GM19372 (cell line): ENCODE data around the gene DHTKD1.
A peak's percentile ranks its signal among the peaks of the same experiment; 100 is the strongest.

ENCODE experiments used
- ATAC-seq: cut with Tn5 transposase; IDR thresholded peaks from one replicate; pipeline ENCODE4 v1.9.1; 2021; ENCODE audit warnings: mild to moderate bottlenecking, low read depth, moderate library complexity; ENCODE audit not compliant: unreplicated experiment

Gene DHTKD1, protein sequence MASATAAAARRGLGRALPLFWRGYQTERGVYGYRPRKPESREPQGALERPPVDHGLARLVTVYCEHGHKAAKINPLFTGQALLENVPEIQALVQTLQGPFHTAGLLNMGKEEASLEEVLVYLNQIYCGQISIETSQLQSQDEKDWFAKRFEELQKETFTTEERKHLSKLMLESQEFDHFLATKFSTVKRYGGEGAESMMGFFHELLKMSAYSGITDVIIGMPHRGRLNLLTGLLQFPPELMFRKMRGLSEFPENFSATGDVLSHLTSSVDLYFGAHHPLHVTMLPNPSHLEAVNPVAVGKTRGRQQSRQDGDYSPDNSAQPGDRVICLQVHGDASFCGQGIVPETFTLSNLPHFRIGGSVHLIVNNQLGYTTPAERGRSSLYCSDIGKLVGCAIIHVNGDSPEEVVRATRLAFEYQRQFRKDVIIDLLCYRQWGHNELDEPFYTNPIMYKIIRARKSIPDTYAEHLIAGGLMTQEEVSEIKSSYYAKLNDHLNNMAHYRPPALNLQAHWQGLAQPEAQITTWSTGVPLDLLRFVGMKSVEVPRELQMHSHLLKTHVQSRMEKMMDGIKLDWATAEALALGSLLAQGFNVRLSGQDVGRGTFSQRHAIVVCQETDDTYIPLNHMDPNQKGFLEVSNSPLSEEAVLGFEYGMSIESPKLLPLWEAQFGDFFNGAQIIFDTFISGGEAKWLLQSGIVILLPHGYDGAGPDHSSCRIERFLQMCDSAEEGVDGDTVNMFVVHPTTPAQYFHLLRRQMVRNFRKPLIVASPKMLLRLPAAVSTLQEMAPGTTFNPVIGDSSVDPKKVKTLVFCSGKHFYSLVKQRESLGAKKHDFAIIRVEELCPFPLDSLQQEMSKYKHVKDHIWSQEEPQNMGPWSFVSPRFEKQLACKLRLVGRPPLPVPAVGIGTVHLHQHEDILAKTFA

DNA sequence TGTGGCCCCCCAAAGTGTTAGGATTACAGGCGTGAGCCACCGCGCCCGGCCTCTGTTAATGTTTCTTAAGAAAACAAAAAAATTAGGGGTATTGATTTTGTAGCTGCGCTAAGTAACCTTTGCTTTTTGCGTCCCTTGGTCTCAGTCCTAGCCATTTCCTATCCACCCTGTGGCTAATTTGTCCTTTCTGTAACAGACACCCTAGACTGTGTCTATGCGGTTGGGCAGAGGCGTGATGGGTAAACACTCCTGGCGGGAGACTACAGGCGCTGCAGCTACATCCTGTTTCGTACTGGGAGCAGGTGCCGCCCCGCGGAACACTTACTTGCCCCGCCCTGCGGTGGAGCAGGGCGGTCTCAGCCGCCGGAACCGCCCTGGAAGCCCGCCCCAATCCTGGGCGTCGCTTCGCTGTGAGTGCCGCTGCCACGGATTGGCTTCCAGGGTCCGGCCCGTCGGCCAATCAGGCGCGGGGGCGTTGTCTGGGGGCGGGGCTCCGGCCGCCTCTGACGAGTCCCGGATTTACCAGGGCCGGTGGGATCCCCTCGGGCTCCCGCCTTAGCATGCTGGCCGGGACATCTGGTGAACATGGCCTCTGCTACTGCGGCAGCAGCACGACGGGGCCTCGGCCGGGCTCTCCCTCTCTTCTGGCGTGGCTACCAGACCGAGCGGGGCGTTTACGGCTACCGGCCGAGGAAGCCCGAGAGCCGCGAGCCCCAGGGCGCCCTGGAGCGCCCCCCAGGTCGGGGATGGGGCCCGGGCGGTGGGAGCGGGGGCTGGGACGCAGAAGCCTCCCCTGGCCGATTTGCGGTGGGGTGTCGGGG lies at the start of gene DHTKD1:
Gene DHTKD1 (plus strand): TSS at position 506 of the 821 bp plus-strand sequence. CDS start 80 bp downstream, at position 586.
- peak; percentile 96 for ATAC-seq

DNA sequence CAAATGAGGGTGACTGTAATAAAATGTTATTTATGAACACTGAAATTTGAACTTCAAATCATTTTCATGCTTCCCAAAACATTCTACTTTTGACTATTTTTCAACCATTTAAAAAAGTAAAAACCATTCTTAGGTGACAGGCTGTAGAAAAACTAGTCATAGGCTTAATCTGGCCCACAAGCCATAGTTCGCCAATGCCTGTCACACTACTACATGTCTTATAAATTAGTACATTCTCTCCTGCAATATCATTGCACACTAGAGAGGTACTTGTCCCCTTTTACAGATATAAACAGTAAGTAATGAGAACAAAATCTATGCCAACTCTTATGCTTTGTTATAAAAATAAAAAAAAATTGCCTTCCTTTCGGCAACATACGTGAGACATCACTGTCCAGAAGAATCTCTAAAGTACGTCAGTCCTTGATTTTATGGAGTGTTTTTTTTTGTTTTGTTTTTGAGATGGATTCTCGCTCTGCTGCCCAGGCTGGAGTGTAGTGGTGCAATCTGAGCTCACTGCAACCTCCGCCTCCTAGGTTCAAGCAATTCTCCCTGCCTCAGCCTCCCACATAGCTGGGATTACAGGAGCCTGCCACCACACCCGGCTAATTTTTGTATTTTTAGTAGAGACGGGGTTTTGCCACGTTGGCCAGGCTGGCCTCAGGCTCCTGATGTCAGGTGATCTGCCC lies 49.3 kb upstream of the DHTKD1 start:
- ATAC-seq, result no peak

DNA sequence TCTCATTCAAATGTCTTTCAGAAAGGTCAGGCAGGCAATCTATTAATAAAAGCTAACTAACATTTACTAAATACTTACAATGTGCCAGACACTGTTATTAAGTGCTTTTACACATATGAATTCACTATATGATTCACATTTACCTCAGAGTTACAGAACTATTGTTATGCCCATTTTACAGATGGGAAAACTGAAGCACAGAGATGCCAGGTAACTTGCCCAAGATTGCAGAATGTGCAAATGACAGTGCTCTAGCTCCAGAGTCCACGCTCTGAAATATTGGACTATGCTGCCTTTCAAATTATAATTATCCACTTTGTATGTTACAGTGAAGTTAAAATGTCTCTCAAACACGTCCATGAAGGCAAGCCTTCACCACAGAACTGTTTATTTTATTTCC lies 48.2 kb upstream of the DHTKD1 start:
- no peak for ATAC-seq

DNA sequence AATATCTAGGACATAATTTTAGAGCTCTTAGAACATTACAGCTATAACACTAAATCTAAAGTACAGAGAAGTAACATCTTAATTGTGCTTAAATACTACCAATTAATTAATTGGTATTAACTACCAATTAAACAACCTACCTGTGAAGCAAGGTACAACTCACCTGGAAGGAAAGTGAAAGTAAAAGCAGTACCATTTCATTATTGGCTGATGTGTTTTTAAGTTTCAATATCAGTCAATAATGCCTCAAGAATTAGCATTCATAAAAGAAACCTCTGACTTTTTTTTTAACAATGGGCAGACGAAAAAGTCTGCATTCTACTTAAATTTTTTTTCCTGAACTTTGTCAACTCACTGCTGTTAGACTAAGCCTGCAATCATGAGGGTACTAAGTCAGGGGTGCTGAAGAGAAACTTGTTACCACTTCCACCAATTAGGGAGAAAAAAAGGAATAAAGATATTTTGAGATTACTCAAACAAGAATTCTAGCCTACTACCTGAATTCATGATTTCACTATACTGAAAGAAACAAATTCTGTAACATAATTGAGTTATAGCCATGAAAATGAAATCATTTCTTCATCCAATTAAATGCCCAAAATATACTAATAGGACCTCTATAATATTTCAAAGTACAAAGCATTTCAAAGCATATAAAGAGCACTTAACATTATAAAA lies 46.0 kb upstream of the DHTKD1 start:
- ATAC-seq, result no peak

DNA sequence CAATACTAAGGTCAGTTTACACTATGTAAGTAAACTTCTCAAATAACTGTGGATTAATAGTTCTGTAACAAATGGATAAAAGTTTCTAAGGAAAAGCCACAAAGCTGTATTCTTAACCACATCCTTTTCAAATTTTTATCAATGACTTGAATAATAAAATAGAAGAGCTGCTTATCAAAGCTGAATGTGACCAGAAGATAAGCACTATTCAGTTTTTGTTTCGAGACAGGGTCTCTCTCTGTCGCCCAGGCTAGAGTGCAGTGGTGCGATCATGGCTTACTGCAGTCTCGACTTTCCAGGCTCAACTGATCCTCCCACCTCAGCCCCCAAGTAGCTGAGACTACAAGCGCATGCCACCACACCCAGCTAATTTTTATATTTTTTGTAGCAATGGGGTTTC lies 43.2 kb upstream of the DHTKD1 start:
- no peak for ATAC-seq

DNA sequence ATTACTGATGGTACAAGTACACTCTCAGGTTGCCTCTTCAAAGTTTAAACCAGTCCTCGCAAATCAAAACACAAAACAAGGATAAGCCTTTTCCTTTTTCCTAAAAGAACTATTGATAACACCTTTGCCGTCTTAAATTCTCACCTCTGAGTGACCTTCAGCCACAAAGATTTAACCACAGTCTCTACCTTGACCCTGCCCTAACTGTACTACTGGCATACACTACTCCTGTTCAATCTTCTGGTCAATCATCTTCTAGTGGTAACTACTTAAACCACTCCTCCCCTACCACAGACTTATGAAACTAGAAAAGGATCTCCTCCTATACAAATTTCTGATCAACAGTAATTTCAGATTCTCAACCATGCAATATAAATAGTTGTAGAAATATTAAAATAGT lies 41.2 kb upstream of the DHTKD1 start:
- peak; percentile 97 for ATAC-seq

DNA sequence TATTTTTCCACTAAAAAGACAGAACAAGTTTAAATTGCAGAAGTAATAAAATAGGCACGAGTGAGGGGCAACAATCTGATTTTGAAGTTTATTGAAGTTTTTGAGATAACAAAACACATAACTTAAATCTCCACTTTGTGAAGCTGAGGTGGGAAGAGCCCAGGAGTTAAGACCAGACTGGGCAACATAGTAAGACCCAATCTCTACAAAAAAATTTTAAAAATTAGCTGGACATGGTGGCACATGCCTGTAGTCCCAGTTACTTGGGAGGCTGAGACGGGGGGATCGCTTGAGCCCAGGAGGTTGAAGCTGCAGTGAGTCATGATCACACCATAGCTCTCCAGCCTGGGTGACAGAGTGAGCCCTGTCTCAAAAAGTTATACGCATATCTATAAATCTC lies 37.4 kb upstream of the DHTKD1 start:
- ATAC-seq, result no peak

DNA sequence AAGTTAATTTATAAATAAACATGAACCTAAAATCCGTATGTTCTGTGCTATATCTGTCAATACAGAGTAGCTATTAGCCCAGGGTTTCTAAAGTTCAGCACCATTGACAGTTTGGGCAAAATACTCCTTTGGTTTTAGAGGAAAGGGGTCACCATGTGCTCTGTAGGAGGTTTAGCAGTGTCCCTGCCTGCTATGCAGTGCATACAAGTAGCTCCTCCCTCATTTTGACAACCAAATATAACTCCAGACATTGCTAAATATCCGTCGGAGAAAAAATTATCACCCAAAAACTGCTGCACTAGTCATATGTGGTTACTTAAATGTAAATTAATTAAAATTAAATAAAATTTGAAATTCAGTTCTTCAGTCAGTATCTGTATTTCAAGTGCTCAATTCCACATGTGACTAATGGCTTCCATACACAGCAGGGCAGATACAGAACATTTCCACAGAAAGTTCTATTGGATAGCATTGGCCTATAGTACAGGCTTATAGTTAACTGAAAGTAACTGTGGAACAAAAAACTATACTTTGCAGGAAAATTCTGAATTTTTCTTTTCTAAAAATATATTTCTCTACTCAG lies 32.6 kb upstream of the DHTKD1 start:
- ATAC-seq, result no peak

DNA sequence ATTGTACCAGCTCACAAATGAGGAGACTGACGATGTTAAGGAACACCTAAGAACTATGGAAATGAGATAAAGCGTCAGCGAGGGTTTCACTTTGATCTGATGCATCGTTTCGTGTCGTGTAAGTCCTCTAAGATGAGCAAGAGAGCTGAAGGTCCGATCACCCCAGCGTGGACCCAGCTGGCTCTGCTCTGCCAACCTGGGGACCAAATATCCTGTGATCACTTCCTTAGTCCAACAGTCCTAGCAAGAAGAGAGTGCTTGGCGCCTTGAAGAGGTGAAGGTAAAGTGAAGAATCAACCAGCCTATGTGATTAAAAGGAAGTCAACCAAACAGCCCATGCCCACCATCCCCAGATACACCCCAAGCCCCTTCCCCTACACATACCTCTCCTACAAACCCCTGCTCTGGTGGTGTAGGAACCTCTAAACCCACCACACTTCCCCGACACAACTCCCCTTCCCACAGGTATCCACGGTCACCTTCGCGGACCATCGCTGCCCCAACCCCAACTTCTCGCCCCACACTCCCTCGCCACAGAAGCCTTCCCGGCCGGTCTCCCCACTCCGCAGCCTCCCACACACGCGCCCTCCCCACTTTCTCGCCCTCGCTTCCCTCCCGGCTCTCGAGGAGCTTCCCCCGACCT lies 26.9 kb upstream of the DHTKD1 start:
- no peak for ATAC-seq

DNA sequence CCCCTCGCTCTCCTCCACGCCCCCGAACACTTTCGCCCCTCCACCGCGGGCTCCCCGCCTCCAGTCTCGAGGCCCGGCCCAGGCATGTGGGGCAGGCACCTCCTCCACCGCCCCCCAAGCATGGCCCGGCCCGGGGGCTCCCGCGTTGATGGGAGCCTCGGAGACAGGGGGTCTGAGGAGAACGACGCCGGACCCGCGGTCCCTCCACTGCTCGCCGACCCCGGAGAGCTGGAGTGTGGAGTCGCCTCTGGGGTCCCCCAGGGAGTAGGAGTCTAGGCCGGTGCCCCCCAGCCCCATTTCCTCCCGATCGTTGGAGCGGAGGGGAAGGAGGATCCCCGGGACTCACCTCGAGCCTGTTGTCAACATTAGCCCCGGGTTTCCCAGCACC lies 26.4 kb upstream of the DHTKD1 start:
- peak; percentile 9 for ATAC-seq

DNA sequence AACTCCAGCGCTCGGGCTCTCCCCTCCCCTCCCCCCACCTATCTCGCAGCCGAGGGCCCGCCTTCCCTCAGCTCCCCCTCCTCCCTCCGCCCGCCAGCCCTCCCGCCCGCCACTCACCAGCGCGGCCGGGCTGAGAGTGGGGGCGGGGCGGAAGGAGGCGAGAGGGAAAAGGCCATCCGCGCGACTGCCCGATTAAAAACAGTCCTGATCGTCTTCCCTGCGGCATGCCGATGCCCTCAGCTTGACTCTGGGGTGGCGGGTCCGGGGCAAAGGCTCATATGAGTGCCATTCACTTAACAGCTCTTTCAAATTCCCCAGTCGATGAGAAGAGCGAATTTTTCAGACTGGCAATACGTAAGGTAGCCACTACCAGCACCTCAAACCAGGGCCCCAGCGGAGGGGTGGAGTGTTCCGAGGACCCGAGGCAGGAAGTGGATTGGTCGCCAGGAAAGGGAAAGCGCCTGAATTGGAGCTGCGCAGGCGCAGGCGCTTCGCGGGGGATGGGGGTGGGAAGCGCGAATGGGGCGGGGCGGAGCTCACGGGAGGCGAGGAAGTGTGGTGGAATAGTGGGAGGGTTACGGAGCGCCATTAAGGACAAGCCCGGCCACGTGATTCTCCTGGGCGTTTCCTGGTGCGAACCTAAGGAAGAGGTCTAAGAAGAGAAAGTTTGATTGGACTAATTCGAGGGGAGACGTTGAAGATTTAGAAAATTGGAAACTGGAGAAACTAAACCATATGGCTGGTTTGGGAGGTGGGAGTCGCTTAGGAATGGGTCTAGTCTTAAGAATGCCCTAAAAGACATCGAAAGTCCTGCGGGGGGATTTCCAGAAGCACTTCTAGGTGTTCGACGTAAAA lies 25.7 kb upstream of the DHTKD1 start, which contains the start of gene UPF2:
Gene UPF2 (minus strand): TSS at position 13 of the 855 bp plus-strand sequence. CDS start 7,386 bp downstream, outside the sequence.
- peak; percentile 53 for ATAC-seq

DNA sequence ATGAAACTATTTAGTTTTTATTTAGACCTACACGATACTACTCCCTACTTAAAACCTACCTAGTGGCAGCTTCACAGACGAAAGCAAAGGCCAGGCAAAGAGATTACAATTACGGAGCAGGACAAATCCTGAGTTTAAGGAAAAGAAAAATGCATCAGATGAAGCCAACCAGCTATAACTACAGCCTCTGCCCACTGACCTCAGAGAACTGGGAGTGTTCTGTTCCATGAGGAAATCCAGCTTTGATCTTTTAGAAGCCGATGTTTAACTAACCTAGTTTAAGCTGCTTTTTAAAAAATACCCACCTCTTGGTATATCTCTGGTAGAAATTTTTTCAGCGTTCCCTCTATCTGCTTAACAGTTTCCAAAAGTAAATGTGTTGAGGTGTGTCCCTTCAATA lies 23.2 kb upstream of the DHTKD1 start:
- no peak for ATAC-seq

DNA sequence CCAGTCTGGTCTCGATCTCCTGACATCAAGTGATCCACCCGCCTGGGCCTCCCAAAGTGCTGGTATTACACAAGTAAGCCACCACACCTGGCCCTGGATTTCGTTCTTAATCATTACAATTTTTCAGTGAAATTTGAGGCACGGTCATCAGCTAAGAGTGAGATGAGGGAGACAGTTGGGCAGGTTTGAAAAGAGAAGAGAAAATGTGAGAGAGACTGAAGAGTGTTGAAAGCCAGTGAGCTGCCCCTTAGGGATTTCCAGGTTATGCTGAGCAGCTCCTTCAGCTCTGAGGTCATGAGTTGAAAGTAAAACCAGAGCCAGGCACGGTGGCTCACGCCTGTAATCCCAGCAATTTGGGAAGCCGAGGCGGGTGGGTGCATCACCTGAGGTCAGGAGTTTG lies 20.2 kb upstream of the DHTKD1 start:
- no peak for ATAC-seq

DNA sequence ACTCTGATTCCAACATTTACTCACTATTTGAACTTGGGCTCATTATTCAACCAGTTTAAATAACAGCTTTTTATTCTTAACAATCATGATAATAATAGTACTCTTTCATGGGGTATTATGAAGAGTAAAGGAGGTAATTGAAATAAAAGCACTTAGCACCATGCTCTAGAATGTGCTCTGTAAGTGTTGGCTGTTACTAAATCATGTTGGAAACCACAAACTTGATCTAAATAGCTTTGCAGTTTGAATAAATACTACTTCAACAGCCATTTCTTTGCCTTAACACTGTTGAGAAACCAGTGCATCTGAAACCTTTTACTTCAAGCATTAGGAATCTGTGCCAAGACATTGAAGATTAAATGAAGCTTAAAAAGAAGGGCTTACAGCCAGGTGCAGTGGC lies 18.2 kb upstream of the DHTKD1 start:
- ATAC-seq, result no peak

DNA sequence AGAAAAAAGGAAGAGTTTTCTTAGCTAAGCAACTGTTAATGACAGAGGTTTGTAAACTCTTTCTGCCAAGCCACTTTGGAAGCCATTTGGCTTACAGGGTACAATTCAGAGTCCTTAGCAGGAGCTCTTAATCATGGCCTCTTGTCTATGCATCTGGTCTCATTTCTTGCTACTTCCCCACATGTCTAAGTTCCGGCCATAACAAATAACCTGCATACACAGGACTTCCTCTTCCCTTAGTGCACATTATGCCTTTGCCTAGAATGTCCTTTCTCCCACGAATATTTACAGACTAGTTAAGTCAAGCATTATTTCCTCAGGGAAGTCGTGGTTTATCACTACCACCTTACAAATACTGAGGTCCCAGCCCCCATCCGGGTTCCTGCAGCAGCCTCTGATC lies 17.5 kb upstream of the DHTKD1 start:
- no peak for ATAC-seq

DNA sequence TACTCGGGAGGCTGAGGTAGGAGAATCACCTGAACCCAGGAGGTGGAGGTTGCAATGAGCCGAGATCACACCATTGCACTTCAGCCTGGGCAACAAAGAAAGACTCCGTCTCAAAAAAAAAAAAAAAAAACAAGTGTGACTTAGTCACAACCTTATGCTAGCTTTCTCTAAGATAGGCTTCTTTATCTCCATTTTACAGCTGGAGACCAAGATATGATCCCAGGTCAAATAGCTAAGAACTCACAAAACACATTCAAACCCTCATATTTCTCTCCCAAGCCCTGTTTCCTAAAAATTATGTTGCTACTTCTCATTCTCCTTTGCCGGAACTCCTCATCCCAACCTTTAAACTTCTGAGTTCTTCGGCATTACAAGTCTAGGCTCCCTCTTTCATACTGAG lies 13.0 kb upstream of the DHTKD1 start:
- no peak for ATAC-seq

DNA sequence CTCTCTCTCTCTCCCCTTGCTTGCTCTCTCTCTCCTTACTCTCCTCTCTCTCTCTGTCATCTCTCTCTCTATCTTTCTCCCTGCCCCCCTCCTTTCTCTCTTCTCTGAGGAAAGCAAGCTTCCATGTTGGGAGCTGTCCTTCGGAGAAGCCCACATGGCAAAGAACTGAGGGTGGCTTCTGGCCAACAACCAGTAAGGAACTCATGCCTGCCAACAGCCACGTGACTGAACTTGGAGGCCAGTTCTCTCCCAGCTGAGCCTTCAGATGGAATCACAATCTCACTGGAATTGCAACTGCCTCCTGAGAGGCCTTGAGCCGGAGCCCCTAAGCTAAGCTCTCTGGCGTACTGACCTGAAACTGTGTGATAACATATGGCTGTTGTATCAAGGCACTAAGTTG lies 12.0 kb upstream of the DHTKD1 start:
- no peak for ATAC-seq

DNA sequence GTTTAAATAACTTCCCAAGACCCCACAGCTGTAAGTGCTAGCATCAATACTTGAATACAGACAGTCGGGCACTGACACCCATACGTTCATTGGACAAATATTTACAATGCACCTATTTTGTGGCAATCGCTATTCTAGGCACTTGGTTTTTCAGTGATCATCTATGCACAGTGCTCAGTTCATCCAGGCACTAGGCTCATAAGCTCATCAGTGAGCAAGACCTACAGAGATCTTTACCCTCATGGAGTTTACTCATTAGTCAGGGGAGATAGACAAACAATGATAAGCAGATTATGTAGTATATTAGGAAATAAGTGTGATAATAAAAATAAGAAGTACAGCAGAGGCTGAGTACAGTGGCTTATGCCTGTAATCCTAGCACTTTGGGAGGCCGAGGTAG lies 7.6 kb upstream of the DHTKD1 start:
- ATAC-seq, result no peak
